ENCODE results near the gene UBD. TPM values are rescaled to one million over a fixed set of nuclear protein-coding genes. Genes with fewer than 3 reads are reported as not detected.

The UBD gene
- total RNA-seq, 1 experiment from 2014 or later = not detected

GRCh38 chr6:29590218-29590808 is 30.8 kb upstream of the UBD start:
- Mint-ChIP-seq H3K36me3 (ENCODE audit: insufficient read depth in 1 of 3, low read depth in 3 of 3) (peaks cover 0 to 5% (median 5%) of the 10 kb centered on the region in 3 experiments; a peak in 5 of 7 replicates), H3K27me3 (ENCODE audit: low read depth) (no peaks in the 10 kb centered on the region; the same call in 1 of the 2 replicates), H3K4me1 (peaks cover 9 to 12% of the 10 kb centered on the region in 2 experiments), H3K27ac (no peak overlapping the region), H3K9me3 (no peaks in the 10 kb centered on the region), H3K4me3 (no peak overlapping the region)
- Histone ChIP-seq H2AK5ac (ENCODE audit: insufficient read length, low read length) (no peak overlapping the region), H3K4ac (ENCODE audit: low read depth, low read length) (no peak overlapping the region), H3K27ac (ENCODE audit: insufficient read length, low read depth, low read length) (no peak overlapping the region), H3K23me2 (ENCODE audit: insufficient read length, low read depth, low read length, poor library complexity, severe bottlenecking) (no peaks in the 10 kb centered on the region), H3K56ac (ENCODE audit: insufficient read length, low read depth, low read length) (no peak overlapping the region), H2BK120ac (ENCODE audit: low read depth, low read length, poor library complexity, severe bottlenecking) (no peak overlapping the region), H2BK15ac (ENCODE audit: low read depth, low read length) (no peak overlapping the region), H3K79me1 (ENCODE audit: insufficient read depth, low read depth, low read length, poor library complexity, severe bottlenecking) (no peaks in the 10 kb centered on the region), H3K9ac (ENCODE audit: extremely low read depth, insufficient read length, low read length) (no peak overlapping the region), H3K27me3 (ENCODE audit: insufficient read depth, low read length) (no peaks in the 10 kb centered on the region; the same call in 1 of the 2 replicates), H3T11ph (ENCODE audit: low read length) (no peak overlapping the region), H4K5ac (ENCODE audit: insufficient read length, low read depth, low read length) (no peak overlapping the region), H2BK20ac (ENCODE audit: low read depth, low read length, poor library complexity, severe bottlenecking) (no peak overlapping the region), H3K14ac (ENCODE audit: insufficient read depth, low read length) (no peak overlapping the region), H3K9me3 (ENCODE audit: control insufficient read depth, low read depth, low read length) (no peaks in the 10 kb centered on the region), H4K91ac (ENCODE audit: insufficient read length, low read depth, low read length) (no peak overlapping the region), H2AFZ (ENCODE audit: low read length) (no peak overlapping the region), H3K4me1 (ENCODE audit: insufficient read depth, low read length) (0 out of 2 replicates have a peak, but pooled peaks cover 3% of the 10 kb centered on the region), H3K4me2 (ENCODE audit: insufficient read depth, insufficient read length, low read length) (no peak overlapping the region), H3K79me2 (ENCODE audit: insufficient read depth, low read length) (no peaks in the 10 kb centered on the region), H3K23ac (ENCODE audit: insufficient read length, low read depth, low read length) (no peak overlapping the region), H4K20me1 (ENCODE audit: control insufficient read depth, insufficient read depth, insufficient read length) (no peaks in the 10 kb centered on the region), H2BK5ac (ENCODE audit: insufficient read length, low read length) (no peak overlapping the region), H3K18ac (ENCODE audit: insufficient read length, low read depth, low read length) (no peak overlapping the region), H4K8ac (replicated peaks; ENCODE audit: insufficient read length, low read depth, low read length) (no peak overlapping the region), H2BK12ac (ENCODE audit: insufficient read length, low read depth, low read length) (no peak overlapping the region)
- WGBS (ENCODE audit: extremely low coverage, insufficient read length, low lambda C conversion rate) = no CpG with 5 or more reads among the region's 4 CpGs
- no peak for DNase-seq
- no peak for TF ChIP-seq CTCF (conservative IDR thresholded peaks at IDR 0.05)

Data from H9 (cell line).